Mononuclear cell (primary cell): ENCODE data around the gene MOB4. TPM values are rescaled to one million over a fixed set of nuclear protein-coding genes. Genes with fewer than 3 reads are reported as not detected.
"Not testable (repeated sequence)": the region's sequence is repeated elsewhere in the genome, so short reads cannot be mapped to it uniquely, and the experiment has no call there.

Source experiments
- H3K27me3 ChIP-seq: 2 replicates; pipeline ENCODE4 v1.6.0; 2011; ENCODE audit warnings: low read length, control low read depth; ENCODE audit not compliant: insufficient read depth
- H3K4me1 ChIP-seq: 2 replicates; pipeline ENCODE4 v1.5.1; 2011; ENCODE audit warnings: mild to moderate bottlenecking, low read length, control low read depth; ENCODE audit not compliant: insufficient read depth
- H3K4me3 ChIP-seq: 2 replicates; pipeline ENCODE4 v1.5.1; 2011; ENCODE audit warnings: mild to moderate bottlenecking, low read length, moderate library complexity
- H3K9me3 ChIP-seq: 2 replicates; pipeline ENCODE4 v1.5.1; 2011; ENCODE audit warnings: low read depth, mild to moderate bottlenecking, control low read depth, low read length
- total RNA-seq: library from RNA; depleted of rRNA; stranded (reverse); fragments of >200 nt; gene quantifications from one replicate; pipeline ENCODE4 v1.2.3, GENCODE V29; 2012

MOB4 gene
- total RNA-seq, 1 donor, result 87.6 TPM

- H3K27me3 ChIP-seq, result not testable (repeated sequence)
Measured at GRCh38 chr2:197551260-197551659, 35.4 kb downstream of the MOB4 start.

DNA sequence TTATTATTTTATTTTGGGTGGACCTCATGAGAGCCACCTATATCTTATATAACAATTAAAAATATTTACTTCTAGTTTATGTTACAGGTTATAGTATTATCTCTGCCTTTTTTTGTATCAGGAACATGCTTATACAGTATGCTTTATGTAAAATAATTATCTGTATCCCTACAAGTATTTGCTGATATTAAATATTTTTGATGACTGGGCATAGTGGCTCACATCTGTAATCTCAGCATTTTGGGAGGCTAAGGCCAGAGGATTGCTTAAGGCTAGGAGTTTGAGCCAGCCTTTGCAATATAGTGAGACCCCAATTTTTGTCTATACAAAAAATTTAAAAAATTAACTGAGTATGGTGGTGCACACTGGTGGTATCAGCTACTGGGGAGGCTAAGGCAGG is 39.6 kb downstream of the MOB4 start:
- Histone ChIP-seq H3K9me3 (no peaks in the 10 kb centered on the region), H3K27me3 (no peaks in the 10 kb centered on the region), H3K4me3 (no peak overlapping the region), H3K4me1 (peaks cover 4% of the 10 kb centered on the region)

More at GRCh38 chr2:197551260-197551659, 35.4 kb downstream of the MOB4 start:
- not testable (repeated sequence) for H3K9me3 ChIP-seq, H3K4me1 ChIP-seq, H3K4me3 ChIP-seq

DNA sequence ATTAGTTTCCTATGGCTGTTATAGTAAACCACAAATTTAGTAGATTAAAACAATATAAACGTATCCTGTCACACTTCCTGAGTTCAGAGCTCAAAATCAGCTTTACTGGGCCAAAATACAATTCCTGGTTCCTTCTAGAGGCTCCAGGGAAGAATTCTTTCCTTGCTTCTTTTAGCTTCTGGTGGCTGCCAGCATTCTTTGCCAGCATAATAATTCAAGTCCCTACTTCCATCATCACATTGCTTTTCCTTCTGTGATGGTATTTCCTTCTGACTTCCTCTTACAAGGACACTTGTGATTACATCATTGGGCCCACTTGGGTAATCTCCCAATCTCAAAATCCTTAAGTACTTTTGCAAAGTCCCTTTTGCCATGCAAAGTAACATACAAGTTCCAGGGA is 40.6 kb downstream of the MOB4 start:
- no peak overlapping the region for H3K4me3 ChIP-seq
- no peaks in the 10 kb centered on the region for H3K27me3 ChIP-seq
- H3K4me1 ChIP-seq, result peaks cover 4% of the 10 kb centered on the region
- no peaks in the 10 kb centered on the region for H3K9me3 ChIP-seq

GRCh38 chr2:197558393-197558792 is 42.5 kb downstream of the MOB4 start:
- H3K4me3 ChIP-seq, result no peak overlapping the region
- no peaks in the 10 kb centered on the region for H3K9me3 ChIP-seq
- H3K27me3 ChIP-seq, result no peaks in the 10 kb centered on the region
- peaks cover 4% of the 10 kb centered on the region for H3K4me1 ChIP-seq

- no peak overlapping the region for H3K4me3 ChIP-seq
- no peaks in the 10 kb centered on the region for H3K27me3 ChIP-seq
- peaks cover 4% of the 10 kb centered on the region for H3K4me1 ChIP-seq
- H3K9me3 ChIP-seq, result no peaks in the 10 kb centered on the region
Measured at GRCh38 chr2:197559681-197560080, 43.8 kb downstream of the MOB4 start.

GRCh38 chr2:197560146-197560665 is 44.3 kb downstream of the MOB4 start:
- no peaks in the 10 kb centered on the region for H3K9me3 ChIP-seq
- no peak overlapping the region for H3K4me3 ChIP-seq
- no peaks in the 10 kb centered on the region for H3K27me3 ChIP-seq
- H3K4me1 ChIP-seq, result peaks cover 4% of the 10 kb centered on the region

GRCh38 chr2:197571627-197572271 is 55.9 kb downstream of the MOB4 start:
- no peak overlapping the region for H3K4me3 ChIP-seq
- no peaks in the 10 kb centered on the region for H3K9me3 ChIP-seq
- no peaks in the 10 kb centered on the region for H3K4me1 ChIP-seq
- no peaks in the 10 kb centered on the region for H3K27me3 ChIP-seq

GRCh38 chr2:197573608-197574007 is 57.7 kb downstream of the MOB4 start:
- H3K9me3 ChIP-seq, result no peaks in the 10 kb centered on the region
- H3K4me3 ChIP-seq, result no peak overlapping the region
- no peaks in the 10 kb centered on the region for H3K4me1 ChIP-seq
- H3K27me3 ChIP-seq, result no peaks in the 10 kb centered on the region

GRCh38 chr2:197575987-197576386 is 60.1 kb downstream of the MOB4 start:
- H3K9me3 ChIP-seq, result no peaks in the 10 kb centered on the region
- H3K27me3 ChIP-seq, result no peaks in the 10 kb centered on the region
- H3K4me3 ChIP-seq, result no peak overlapping the region
- no peaks in the 10 kb centered on the region for H3K4me1 ChIP-seq

DNA sequence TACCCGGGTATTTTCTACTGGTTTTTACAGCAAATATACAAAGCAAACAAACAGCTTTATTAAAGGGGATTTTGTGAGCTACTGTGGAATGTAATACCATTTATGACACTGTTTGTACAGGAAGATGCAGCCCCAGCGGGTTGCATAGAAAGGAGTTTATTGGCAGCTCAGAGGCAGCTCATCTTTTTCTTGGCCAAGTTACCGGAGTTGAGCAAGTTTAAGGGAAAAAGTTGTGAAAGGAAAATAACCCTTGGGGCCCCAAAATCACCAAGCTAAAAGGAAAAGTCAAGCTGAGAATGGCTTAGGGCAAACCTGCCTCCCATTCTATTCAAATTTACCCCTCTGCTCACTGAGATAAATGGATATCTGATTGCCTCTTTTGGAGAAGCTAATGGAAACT is 60.8 kb downstream of the MOB4 start:
- H3K4me1 ChIP-seq, result no peaks in the 10 kb centered on the region
- H3K4me3 ChIP-seq, result no peak overlapping the region
- H3K27me3 ChIP-seq, result no peaks in the 10 kb centered on the region
- H3K9me3 ChIP-seq, result no peaks in the 10 kb centered on the region

GRCh38 chr2:197577446-197577845 is 61.6 kb downstream of the MOB4 start:
- H3K4me3 ChIP-seq, result no peak overlapping the region

GRCh38 chr2:197578294-197578693 is 62.4 kb downstream of the MOB4 start:
- H3K4me1 ChIP-seq, result not testable (repeated sequence)

More at GRCh38 chr2:197577446-197577845, 61.6 kb downstream of the MOB4 start:
- Histone ChIP-seq H3K27me3 (no peaks in the 10 kb centered on the region), H3K4me1 (no peaks in the 10 kb centered on the region), H3K9me3 (no peaks in the 10 kb centered on the region)

DNA sequence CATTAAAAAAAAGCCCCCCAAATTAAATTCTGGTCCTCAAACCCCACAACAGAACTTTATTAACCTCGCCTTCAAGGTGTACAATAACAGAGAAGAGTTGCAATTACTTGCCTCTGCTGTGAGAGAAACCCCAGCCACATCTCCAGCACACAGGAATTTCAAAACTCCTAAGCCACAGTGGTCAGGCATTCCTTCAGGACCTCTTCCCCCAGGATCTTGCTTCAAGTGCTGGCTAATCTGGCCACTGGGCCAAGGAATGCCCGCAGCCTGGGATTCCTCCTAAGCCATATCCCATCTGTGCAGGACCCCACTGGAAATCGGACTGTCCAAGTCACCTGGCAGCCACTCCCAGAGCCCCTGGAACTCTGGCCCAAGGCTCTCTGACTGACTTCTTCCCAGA is 64.3 kb downstream of the MOB4 start:
- not testable (repeated sequence) for H3K9me3 ChIP-seq, H3K4me3 ChIP-seq, H3K4me1 ChIP-seq, H3K27me3 ChIP-seq

More at GRCh38 chr2:197578294-197578693, 62.4 kb downstream of the MOB4 start:
- not testable (repeated sequence) for H3K27me3 ChIP-seq, H3K9me3 ChIP-seq, H3K4me3 ChIP-seq

GRCh38 chr2:197587255-197587654 is 71.4 kb downstream of the MOB4 start:
- not testable (repeated sequence) for H3K27me3 ChIP-seq, H3K9me3 ChIP-seq, H3K4me1 ChIP-seq, H3K4me3 ChIP-seq

DNA sequence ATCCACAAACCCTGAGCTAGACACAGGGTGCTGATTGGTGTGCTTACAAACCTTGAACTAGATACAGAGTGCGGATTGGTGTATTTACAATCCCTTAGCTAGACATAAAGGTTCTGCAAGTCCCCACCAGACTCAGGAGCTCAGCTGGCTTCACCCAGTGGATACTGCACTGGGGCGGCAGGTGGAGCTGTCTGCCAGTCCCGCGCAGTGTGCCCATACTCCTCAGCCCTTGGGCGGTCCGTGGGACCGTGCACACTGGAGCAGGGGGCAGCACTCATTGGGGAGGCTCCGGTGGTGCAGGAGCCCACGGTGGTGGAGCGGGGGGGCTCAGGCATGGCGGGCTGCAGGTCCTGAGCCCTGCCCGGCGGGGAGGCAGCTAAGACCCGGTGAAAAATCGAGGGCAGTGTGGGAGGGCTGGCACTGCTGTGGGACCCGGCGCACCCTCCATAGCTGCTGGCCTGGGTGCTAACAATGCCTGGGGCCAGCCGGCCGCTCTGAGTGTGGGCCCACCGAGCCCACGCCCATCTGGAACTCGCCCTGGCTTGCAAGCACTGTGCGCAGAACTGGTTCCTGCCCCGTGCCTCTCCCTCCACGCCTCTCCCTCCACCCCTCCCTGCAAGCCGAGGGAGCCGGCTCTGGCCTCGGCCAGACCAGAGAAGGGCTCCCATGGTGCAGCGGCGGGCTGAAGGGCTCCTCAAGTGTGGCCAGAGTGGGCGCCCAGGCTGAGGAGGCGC is 75.6 kb downstream of the MOB4 start:
- Histone ChIP-seq H3K4me1 (no peaks in the 10 kb centered on the region), H3K27me3 (no peaks in the 10 kb centered on the region), H3K9me3 (no peaks in the 10 kb centered on the region), H3K4me3 (no peak overlapping the region)

DNA sequence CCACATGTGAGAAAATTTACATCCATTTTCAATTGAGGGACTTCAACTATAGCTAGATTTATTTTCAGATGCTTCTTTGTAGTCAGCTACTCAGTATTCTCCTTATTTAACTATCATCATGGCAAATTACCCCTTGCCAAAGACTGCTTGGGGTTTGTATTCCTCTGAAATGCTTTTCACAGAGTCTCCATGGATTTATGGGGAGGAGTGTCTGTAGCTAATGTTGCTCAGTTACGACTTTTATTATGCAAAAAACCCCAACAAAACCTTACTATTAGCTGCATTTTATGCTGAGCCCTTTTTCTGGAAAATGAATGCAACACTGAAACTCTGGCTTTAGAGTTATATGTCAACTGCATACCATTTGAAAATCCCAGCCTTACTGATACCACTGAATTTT is 80.9 kb downstream of the MOB4 start:
- Histone ChIP-seq H3K4me1 (peaks cover 3% of the 10 kb centered on the region), H3K9me3 (no peaks in the 10 kb centered on the region), H3K27me3 (no peaks in the 10 kb centered on the region), H3K4me3 (no peak overlapping the region)
